ENCODE measurements around the gene CAMTA1.

DNA sequence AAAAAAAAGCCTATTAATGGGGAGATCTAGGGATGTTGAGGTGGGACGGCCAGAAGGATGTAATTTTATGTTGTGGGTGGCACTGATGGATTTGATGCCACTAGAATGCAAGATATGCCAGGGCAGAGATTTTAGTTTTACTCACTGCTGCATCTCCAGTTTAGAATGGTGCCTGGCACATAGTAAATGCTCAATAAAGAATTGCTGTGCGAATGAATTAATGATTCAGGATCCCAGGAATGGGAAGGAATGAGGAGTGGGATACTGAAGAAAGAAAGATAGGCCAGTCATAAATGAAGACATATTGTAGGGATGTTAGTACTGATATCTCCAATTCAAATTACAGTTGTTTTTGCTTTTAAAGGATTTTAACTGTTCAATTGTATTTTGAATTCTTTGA, 72.6 kb downstream of the CAMTA1 start:
- TF ChIP-seq, protein P1, sequence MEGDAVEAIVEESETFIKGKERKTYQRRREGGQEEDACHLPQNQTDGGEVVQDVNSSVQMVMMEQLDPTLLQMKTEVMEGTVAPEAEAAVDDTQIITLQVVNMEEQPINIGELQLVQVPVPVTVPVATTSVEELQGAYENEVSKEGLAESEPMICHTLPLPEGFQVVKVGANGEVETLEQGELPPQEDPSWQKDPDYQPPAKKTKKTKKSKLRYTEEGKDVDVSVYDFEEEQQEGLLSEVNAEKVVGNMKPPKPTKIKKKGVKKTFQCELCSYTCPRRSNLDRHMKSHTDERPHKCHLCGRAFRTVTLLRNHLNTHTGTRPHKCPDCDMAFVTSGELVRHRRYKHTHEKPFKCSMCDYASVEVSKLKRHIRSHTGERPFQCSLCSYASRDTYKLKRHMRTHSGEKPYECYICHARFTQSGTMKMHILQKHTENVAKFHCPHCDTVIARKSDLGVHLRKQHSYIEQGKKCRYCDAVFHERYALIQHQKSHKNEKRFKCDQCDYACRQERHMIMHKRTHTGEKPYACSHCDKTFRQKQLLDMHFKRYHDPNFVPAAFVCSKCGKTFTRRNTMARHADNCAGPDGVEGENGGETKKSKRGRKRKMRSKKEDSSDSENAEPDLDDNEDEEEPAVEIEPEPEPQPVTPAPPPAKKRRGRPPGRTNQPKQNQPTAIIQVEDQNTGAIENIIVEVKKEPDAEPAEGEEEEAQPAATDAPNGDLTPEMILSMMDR (IDR thresholded peaks at IDR 0.05): no peak
- TF ChIP-seq POLR2A (IDR thresholded peaks at IDR 0.05) (no peak), POLR2AphosphoS5 (IDR thresholded peaks at IDR 0.05) (no peak)

Data from prostate gland (tissue), 2 donors.